Fibroblast of lung (primary cell): ENCODE results near the gene ZNF883. TPM values are rescaled to one million over a fixed set of nuclear protein-coding genes. Genes with fewer than 3 reads are reported as not detected.

Experiments used
- DNase-seq, 2 donors: peaks; one replicate each; pipeline versions ENCODE4 v3.0.0 to v3.0.0-alpha.2; 2010; ENCODE audit warnings: low read depth in 2 of 2
- H2AFZ ChIP-seq: 2 replicates; pipeline ENCODE4 v1.5.1; 2012; ENCODE audit warnings: low read length, control low read depth, inconsistent platforms
- H3K27ac ChIP-seq: 2 replicates; pipeline ENCODE4 v1.5.1; 2011; ENCODE audit warnings: low read length, control low read depth; ENCODE audit not compliant: insufficient read depth
- H3K27me3 ChIP-seq: 2 replicates; pipeline ENCODE4 v1.5.1; 2011; ENCODE audit warnings: mild to moderate bottlenecking, low read length; ENCODE audit not compliant: control insufficient read depth, insufficient read depth
- H3K36me3 ChIP-seq: 2 replicates; pipeline ENCODE4 v1.5.1; 2011; ENCODE audit warnings: low read length; ENCODE audit not compliant: control insufficient read depth, insufficient read depth
- H3K4me1 ChIP-seq: 2 replicates; pipeline ENCODE4 v1.5.1; 2011; ENCODE audit warnings: low read length; ENCODE audit not compliant: control insufficient read depth, insufficient read depth; ENCODE audit errors: extremely low read depth
- H3K4me2 ChIP-seq: 2 replicates; pipeline ENCODE4 v1.5.1; 2011; ENCODE audit warnings: low read length, control low read depth; ENCODE audit not compliant: insufficient read depth; ENCODE audit errors: extremely low read depth
- H3K4me3 ChIP-seq, 4 experiments: fragments of 200-600 bp in 1 of 4; sonication (generic) in 1 of 4; replicated peaks in 1 of 4; 2 replicates each; pipeline ENCODE4 v1.5.1; 2011 to 2016; ENCODE audit warnings: low read length in 4 of 4, low read depth in 3 of 4, mild to moderate bottlenecking in 3 of 4, control low read depth in 2 of 4, inconsistent platforms in 1 of 4, mixed read lengths in 1 of 4; ENCODE audit not compliant: insufficient read depth in 1 of 4; ENCODE audit errors: control extremely low read depth in 1 of 4
- H3K79me2 ChIP-seq: 2 replicates; pipeline ENCODE4 v1.5.1; 2012; ENCODE audit warnings: mild to moderate bottlenecking, low read length, inconsistent platforms; ENCODE audit not compliant: control insufficient read depth, insufficient read depth
- H3K9ac ChIP-seq: 2 replicates; pipeline ENCODE4 v1.5.1; 2011; ENCODE audit warnings: mild to moderate bottlenecking, low read length, control low read depth; ENCODE audit not compliant: insufficient read depth
- H3K9me3 ChIP-seq: 2 replicates; pipeline ENCODE4 v1.5.1; 2012; ENCODE audit warnings: low read depth, low read length; ENCODE audit not compliant: control insufficient read depth, insufficient read depth
- H4K20me1 ChIP-seq: 2 replicates; pipeline ENCODE4 v1.5.1; 2011; ENCODE audit warnings: low read length; ENCODE audit not compliant: control insufficient read depth, insufficient read depth; ENCODE audit errors: extremely low read depth
- CTCF ChIP-seq, 2 donors: IDR thresholded peaks in 1 of 2; conservative IDR thresholded peaks in 1 of 2; 1 replicate in 1 of 2; 2 replicates in 1 of 2; pipeline ENCODE4 v1.5.1; 2011 to 2012; ENCODE audit warnings: low read length in 2 of 2, control low read depth in 1 of 2, inconsistent platforms in 1 of 2, low read depth in 1 of 2, mild to moderate bottlenecking in 1 of 2
- EZH2 ChIP-seq: IDR thresholded peaks from 2 replicates; pipeline ENCODE4 v1.5.1; 2012; ENCODE audit warnings: low read length, control low read depth, mild to moderate bottlenecking; ENCODE audit errors: missing control alignments
- polyA plus RNA-seq, 2 donors: library from polyadenylated mRNA; depleted of rRNA in 1 of 2; stranded (reverse) in 1 of 2; unstranded in 1 of 2; fragments of >200 nt; gene quantifications; 2 replicates each; pipeline ENCODE4 v1.2.1, GENCODE V29; 2011 to 2012; ENCODE audit warnings: missing spikeins in 1 of 2
- total RNA-seq: library from RNA; depleted of rRNA; stranded (reverse); fragments of >200 nt; gene quantifications from 2 replicates; pipeline ENCODE4 v1.2.1, GENCODE V29; 2014

Gene ZNF883
- total and polyA plus RNA-seq, 2 donors (not counting 1 experiment from before 2014, with no cell fraction given): 2.5 to 9.7 TPM

GRCh38 chr9:112970939-112971338 lies 41.1 kb downstream of the ZNF883 start:
- Histone ChIP-seq H3K79me2 (no peaks in the 10 kb centered on the region), H2AFZ (no peak overlapping the region), H3K4me2 (no peak overlapping the region), H4K20me1 (no peaks in the 10 kb centered on the region), H3K4me1 (no peaks in the 10 kb centered on the region), H3K27ac (no peak overlapping the region), H3K4me3 (no peak overlapping the region), H3K9me3 (no peaks in the 10 kb centered on the region), H3K36me3 (no peaks in the 10 kb centered on the region), H3K27me3 (no peaks in the 10 kb centered on the region), H3K9ac (no peak overlapping the region)
- peak in 1 of 2 donors; percentile 2 for DNase-seq
- TF ChIP-seq EZH2 (no peak), CTCF (conservative IDR thresholded peaks at IDR 0.05 in 1 of 2, IDR thresholded peaks at IDR 0.05 in 1 of 2; ENCODE audit: low read depth in 1 of 2, low read length in 2 of 2) (peak in 1 of 2 donors; percentile 31)

GRCh38 chr9:112969730-112970129 lies 42.3 kb downstream of the ZNF883 start:
- Histone ChIP-seq H3K4me2 (no peak overlapping the region), H4K20me1 (no peaks in the 10 kb centered on the region), H3K4me1 (no peaks in the 10 kb centered on the region), H3K27me3 (no peaks in the 10 kb centered on the region), H2AFZ (no peak overlapping the region), H3K9me3 (no peaks in the 10 kb centered on the region), H3K27ac (no peak overlapping the region), H3K36me3 (no peaks in the 10 kb centered on the region), H3K4me3 (no peak overlapping the region), H3K79me2 (no peaks in the 10 kb centered on the region), H3K9ac (no peak overlapping the region)
- TF ChIP-seq EZH2: no peak
- no peak for TF ChIP-seq CTCF (conservative IDR thresholded peaks at IDR 0.05 in 1 of 2, IDR thresholded peaks at IDR 0.05 in 1 of 2; ENCODE audit: low read depth in 1 of 2, low read length in 2 of 2)
- peak in 1 of 2 donors; percentile 2 for DNase-seq

GRCh38 chr9:112955550-112955949 lies 56.4 kb downstream of the ZNF883 start:
- H3K27ac ChIP-seq: no peak overlapping the region
- H3K4me3 ChIP-seq: no peak overlapping the region
- TF ChIP-seq CTCF (conservative IDR thresholded peaks at IDR 0.05 in 1 of 2, IDR thresholded peaks at IDR 0.05 in 1 of 2; ENCODE audit: low read depth in 1 of 2, low read length in 2 of 2) (no peak), EZH2 (no peak)
- no peak overlapping the region for H3K4me2 ChIP-seq
- H3K36me3 ChIP-seq: no peaks in the 10 kb centered on the region
- no peaks in the 10 kb centered on the region for H3K4me1 ChIP-seq
- no peaks in the 10 kb centered on the region for H4K20me1 ChIP-seq
- H3K9ac ChIP-seq: no peak overlapping the region
- H3K79me2 ChIP-seq: no peaks in the 10 kb centered on the region
- H3K9me3 ChIP-seq: no peaks in the 10 kb centered on the region
- no peak overlapping the region for H2AFZ ChIP-seq
- H3K27me3 ChIP-seq: no peaks in the 10 kb centered on the region
- no peak for DNase-seq
